ACHN (cell line): ENCODE results near the gene EVA1B.

ENCODE experiments used
- DNase-seq: peaks from one replicate; pipeline ENCODE4 v3.0.0-alpha.2; 2015
- in situ Hi-C: cut with HindIII; loops from 2 replicates; pipeline ENCODE4 v1.10.0; 2017; ENCODE audit warnings: low sequenced_read_pairs, low pct_ligation_motif_present, low pct_unique_long_range_greater_than_20kb

Gene EVA1B, protein sequence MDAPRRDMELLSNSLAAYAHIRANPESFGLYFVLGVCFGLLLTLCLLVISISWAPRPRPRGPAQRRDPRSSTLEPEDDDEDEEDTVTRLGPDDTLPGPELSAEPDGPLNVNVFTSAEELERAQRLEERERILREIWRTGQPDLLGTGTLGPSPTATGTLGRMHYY

DNA sequence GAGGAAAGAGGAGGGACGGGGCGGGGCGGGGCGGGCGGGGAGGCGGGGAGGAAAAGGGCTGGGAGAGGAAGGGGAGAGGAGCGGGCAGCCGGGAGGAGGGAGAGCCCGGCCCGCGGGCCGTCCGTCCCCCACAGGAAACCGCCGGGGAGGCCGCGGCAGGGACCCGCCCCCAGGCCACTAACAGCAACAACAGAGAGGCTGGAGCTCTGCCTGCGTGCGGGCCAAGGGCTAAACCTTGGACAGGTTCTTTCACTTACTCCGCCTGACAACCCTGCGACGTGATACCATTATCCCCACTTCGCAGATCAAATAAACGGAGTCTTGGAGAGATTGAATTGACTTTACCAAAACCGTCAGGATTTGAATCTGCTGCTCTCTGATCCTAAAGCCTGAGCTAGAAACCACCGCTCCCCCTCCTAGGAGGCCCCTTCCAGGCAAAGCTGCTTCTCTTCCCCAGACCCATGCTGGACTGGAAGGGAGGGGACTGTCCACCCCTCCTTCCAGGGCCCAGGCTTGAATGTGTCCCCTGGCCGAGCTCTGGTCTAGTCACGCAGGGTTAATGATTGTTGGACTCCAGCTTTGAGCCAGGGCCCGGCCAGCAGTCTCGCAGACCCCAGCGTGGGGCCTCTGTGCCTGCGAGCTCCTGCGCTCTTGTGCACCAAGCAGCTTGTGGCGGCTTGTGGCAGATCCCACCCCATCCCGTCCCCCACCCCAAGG lies at the start of gene EVA1B:
TSS of gene EVA1B (minus strand) at position 10 of the 717 bp plus-strand sequence. CDS start 608 bp downstream, outside the sequence.
- peak; percentile 74 for DNase-seq
- in situ Hi-C loops, result no loop called here

DNA sequence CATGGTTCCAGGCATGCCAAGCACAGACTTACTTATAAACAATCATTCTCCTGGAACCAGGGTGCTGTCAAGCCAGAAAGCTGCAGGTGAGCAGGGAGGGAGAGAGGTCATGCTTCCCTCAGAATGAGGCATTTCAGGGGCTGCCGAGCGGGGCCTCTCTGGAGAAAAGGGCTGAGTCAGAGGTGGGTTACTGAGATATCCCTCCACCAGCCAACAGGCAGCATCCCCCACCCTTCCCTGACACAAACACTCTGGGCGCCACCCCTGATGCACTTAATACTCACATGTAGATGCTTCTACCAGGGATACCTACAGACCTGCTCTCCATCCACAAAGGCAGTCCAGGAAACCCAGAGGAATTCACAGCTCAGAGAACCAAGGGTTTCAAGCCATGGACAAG lies 49.2 kb upstream of the EVA1B start:
- in situ Hi-C loops, result no loop called here
- DNase-seq, result no peak

DNA sequence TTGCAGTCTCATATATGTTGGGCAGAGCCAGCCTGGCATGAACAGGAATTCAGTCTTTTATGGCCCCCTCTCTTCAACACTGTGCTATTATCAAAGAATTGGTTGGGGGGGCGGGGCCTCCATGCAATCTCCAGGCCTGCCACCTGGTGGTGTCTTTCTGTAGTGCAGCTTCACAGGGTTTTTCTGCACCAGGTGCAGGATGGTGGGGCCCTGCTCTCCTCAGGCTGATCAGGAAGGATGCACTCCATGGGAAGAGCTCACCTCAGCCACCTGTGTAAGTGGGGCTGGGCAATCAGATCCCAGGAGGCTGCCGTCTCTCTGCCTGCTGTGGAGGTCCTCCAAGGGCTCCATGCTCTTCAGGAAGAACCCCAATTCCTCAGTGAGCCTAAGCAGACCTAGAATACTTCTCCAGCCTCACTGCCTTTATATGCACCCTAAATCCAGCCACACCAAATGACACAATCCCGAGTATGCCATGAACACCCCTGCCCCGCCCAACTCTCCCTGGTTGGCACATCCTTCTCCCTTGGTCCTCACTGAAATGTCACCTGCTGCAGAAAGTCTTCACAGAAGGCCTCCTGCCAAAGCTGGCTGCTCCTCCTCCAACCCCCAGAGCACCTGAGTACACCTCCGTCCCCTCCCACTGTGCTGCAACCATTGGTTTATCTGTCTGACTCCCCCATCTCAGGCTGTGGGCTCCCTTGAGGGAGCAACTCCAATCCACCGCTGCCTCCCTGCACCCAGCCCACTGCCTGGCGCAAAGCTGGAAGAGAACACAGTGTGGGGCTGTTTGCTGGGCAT lies 45.8 kb upstream of the EVA1B start:
- in situ Hi-C loops, result no loop called here
- DNase-seq, result peak; percentile 66

DNA sequence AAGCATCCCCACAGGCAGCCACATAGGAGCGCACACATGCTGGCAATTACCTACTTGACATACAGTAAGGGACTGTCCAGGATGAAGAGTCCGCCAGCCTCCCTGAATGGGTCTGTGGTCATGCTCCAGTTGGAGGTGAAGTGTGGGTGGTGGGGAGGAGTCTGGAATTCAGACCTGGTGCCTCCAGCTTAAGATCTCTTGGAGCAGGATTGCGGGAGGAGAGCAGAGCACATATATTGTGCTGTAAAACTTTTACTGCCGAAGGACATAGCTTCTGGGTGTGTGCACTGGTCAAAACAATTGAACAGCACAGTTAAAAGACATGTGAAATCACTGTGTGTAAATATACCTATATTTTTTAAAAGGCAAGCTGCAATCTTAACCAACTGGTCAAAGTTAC lies 44.4 kb upstream of the EVA1B start:
- in situ Hi-C loops, result no loop called here
- DNase-seq, result no peak

DNA sequence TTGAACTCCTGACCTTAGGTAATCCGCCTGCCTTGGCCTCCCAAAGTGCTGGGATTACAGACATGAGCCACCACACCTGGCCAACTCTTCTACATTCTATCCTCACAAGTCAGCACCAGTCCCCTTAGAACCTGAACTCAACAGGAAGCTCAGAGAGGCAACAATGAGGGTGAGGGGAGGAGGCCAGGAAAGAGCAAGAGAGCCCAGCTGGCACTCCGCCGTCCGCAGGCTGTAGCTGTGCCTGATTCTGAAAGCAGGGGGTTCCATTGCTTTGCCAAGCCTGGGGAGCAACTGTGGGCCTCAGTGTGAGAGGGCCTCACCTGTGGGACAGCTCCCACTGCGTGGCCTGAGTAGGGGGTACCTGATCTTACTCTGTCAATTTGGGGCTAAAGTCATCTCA lies 43.6 kb upstream of the EVA1B start:
- in situ Hi-C loops, result no loop called here
- DNase-seq, result no peak

DNA sequence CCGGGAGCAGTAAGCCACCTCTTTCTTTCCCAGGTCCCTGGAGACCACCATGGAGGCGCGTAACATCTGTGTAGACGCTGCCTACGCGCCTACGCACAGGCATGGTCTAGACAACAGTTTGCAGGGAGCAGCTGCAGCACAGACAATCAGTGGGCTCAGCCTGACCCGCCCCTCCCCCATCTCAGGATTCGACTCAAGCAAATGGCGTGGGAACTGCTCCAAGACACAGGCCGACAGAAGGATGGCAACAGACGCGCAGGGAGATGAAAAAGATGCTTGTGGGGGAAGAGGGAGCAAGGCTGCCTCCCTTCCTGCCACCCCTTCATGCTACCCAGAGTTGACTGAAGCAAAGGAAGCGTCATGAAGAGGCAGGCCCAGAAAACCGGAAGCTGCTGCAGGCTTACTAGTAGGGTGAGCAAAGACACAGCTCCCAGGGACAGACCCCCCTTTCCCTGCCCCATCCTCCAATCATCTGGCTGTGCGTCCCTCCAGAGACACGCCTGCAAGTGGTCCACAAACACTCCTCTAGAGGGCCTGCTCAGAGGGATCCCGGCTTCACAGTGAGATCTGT lies 42.7 kb upstream of the EVA1B start:
- in situ Hi-C loops, result no loop called here
- no peak for DNase-seq

DNA sequence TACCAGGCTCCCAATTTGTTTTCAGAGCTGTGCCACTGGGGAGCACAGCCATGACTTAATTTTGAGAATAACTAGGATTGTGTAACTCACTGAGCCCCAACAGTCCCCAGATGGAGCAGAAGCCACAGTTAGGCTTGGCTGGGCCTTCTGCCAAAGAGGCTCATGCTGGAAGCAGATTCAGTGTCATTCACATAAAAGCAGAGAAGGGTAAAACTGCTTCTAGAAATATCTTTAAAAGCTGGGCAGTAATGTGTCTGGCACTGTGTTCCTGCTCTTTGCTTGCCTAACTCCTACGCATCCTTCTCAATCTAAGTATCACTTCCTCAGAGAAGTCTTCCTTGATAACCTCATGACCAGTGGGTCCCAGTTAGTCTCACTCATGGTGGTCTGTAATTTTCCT lies 41.9 kb upstream of the EVA1B start:
- in situ Hi-C loops, result no loop called here
- DNase-seq, result no peak

DNA sequence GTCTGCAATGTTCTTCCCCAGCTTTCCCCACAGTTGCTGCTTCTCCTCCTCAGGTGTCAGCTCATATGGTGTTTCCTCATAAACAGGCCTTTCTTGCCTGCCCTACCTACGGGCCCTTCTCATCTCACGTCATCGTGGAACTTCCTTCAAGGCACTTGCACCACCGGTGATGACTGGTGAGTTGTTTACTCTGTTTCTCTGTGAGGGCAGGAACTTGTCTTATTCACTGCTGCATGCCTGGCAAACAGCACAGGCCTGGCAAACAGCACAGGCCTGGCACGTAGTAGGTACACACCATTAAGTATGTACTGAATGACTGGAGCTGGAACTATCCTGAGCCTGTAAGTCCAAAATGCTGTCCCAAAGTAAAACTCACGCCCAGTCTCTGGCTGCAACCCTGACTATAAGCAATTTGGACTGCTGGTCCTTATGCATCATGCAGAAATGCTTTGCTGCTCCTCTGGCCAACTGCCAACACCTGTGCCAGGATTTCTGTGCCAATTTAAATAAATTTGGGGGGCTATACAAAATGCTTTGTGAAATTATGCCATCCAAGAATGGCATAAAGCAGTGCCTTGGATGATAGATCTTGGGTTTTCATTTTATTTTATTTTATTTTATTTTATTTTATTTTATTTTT lies 36.6 kb upstream of the EVA1B start:
- in situ Hi-C loops, result no loop called here
- DNase-seq, result peak; percentile 18

DNA sequence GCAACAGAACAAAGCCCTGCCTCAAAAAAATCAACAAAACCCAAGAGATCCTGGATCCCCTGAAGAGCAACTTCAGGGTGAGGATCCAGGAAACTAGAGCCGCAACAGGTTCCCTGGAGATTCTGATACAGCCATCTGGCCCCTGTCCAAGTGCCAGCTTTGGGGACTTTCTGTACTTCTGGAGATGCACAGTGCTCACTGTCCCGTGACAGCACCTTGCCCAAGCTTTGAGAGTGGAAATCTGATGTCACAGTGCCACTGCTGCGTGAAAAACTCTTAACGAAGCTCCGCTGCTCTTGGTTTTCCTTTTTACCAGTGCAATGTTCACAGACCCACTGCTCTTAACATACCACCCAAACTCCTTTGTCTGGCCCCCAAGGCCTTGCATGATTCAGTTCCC lies 35.9 kb upstream of the EVA1B start:
- DNase-seq, result no peak
- in situ Hi-C loops, result no loop called here

DNA sequence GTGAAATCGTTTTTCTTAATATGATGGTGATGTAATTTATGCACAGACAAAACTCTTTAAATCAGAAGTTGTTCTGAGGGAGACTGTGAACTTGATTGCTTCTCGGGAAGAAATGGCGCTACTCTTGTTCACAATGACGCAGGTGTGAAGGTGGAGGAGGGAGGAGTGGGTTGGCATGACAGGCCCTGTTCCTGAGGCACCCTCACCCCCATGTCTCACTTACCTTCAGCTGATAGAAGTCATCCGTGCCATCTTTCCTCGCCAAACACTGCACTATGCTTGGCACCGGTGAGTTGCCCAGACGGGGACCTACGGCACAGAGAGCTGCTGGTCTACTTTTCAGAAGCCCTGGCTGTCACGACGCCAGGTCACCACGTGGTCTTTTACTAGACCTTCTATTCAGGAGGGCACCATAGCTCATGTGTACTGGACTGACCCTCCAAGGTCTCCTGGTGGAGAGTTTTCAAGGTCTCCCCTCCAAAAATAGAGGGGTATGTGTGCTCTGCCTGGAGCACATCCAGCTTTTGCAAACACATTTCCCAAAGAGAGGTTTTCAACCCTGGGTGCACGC lies 35.2 kb upstream of the EVA1B start:
- DNase-seq, result no peak
- in situ Hi-C loops, result no loop called here

DNA sequence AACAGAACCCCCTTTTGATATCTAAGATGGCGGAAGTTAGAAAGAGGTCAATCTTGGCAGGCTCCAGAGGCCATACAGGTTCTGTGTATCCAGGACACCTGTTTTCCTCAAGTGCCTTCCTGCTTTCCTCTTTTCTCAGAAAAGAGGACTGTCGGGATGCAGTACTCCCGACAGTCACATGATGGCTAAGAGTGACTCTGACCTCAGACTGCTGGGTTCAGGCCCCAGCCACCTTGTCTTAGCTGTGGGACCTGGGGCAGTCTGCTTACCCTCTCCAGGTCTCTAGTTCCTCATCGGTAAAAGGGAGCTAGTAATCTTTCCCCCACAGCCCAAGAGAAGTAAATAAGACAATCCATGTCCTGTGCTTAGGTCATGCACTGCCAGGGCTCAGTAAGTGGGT lies 32.4 kb upstream of the EVA1B start:
- in situ Hi-C loops, result no loop called here
- DNase-seq, result no peak

DNA sequence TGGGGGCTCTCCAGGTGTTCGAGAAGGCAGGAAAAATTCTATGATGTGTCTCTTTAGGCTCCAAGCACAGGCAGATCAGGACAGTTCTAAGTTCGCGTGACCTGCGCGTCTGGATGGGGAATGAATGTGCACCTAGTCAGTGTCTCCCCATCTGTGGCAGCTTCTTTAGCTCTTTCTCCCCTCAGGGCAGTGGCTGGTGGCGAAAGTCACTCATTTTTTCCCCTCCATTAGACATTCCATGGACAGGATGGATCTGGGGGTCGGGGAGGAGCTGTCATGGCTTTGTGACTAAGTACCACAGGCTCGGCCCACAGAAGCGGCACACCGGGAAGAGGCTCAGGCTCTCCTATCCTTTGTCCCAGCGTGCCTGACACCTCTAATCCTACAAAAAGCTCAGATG lies 31.0 kb upstream of the EVA1B start:
- in situ Hi-C loops, result no loop called here
- no peak for DNase-seq

DNA sequence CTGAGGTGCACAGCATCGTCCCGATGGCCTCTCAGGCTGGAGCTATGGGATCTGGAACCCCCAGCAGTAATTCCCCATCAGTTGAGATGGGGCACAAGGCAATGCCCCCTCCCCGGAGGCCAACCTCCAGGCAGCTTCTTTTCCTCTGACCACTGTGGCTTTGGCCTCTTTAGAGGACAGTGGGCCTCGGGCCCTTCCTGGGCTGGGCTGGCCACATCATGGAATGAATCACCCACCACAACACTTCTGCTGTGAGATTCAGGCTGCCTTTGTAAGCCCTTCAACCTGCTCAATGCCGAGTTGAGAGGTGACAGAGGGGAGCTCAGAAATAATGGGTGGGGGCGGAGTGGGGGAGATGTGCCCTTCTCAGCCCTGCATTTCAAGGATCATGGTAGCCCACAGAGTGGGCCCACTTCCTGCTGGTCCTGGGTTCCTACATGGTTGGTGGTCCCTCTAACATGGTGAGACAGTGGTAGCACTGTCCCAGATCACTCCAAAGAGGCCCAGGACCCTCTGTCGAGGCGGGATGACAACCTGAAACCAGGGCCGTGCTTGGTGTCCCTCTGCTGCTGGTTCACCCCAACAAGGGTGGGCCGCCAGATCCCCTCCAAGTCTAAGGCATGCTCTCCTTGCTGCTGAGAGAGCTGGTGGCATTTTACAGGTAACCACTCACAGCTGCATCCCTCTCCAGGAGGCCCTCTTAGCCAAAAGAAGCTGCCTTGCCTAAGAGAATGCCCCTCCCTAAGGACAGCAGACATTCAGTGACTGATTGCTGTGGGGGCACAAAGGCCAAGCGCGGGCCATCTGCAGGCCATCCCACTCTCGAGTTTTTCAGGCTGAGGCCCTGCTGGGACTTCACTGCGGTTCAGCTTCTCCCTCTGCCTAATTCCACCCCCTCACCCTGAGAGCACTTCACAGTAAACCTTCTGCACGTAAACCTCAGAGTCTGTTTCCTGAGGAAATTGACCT lies 29.7 kb upstream of the EVA1B start:
- peak; percentile 56 for DNase-seq
- in situ Hi-C loops, result no loop called here

DNA sequence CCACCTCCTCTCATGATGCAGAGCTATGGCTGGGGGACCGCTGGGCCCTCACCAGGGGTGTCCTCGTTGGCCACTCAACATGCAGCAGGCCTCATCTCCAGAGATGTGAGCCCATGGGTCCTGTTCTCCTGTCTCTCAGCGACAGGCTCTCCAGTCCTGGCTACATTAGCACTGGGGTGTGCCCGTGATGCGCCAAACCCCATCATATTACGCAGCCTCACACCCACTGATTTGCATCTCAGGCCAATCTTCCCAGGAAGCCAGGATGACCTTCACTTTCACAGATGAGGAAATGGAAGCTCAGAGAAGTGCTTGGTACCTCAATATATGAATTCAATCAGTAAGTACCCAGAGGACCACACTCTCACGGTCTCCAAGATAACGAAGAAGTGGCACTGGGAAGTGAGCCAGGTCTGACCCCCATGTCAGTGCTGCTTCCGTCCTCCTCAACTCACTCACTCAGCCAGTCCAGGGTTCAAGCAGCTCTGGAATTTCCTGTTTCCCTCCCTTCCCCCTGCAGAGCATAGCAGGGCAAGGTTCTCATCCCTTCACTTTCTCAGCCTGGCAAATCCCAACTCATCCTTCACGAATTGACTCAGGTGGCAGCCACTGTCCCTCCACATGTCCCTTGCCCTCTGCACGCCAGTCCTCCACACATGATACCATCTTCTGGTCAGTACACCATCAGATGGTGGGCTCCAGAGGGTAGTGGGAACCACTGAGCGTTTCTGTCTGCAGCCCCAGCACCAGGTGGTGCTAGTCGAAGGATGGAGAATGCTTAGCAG lies 28.9 kb upstream of the EVA1B start:
- in situ Hi-C loops, result no loop called here
- DNase-seq, result peak; percentile 23

DNA sequence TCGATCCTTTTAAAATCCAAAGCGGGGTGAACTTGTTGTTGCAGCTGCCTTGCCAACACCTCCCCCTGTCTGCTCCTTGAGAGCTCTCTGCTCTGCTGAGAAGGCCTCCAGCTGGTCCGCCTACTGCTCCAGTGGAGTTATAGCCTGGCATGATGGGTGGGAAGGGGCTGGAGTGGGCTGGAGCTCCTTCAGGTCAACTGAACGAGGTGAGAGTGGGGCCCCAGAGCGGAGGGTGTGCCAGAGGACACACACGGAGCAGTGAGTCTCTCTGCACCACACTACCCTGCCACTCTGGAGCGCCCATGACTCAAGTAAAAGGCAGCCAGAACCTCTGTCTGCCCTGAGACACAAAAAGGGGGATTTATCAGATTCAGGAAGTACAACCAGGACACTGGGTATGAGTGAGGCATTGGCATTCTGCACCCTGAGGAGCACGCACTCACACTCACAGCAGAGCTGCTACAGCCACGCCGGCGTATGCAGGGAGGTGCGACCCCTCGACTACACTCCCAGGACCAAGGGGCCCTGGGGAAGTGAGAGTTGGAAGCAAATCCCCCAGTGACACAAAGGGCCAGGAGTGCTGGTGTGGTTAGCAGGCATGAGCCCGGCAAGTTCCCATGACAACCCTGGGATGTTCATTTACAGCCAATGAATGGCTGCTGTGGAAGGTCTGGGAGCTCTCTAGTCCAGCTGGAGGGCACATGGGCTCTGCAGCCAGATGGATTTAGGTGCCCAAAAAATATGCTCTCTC lies 28.0 kb upstream of the EVA1B start:
- DNase-seq, result peak; percentile 90
- in situ Hi-C loops, result no loop called here

DNA sequence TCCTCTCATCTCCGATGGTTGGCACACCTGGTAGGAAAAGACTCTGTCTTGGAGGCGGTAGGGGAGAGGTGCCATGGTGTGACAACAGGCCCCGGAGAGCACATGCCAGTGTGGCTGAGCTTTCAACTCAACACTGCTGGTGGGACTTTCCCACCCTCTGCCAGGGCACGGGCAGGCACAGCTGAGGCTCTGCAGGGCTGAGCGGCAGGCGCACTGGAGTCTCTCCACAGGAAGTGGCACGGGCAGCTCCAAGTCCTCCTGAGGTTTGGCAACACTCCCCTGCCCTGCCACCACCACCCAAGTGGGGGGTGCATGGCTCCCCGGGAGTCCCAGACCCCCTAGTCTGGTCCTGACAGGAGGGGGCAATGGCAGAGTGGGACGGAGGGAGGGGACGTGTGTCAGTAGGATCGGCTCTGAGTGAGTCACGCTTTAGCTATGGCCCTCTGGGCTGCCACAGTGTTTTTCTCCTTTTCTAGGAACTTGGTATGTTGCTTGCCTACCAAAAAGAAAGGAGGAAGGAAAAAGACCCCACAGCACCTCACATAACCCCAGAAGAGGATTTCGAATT lies 27.3 kb upstream of the EVA1B start:
- in situ Hi-C loops, result no loop called here
- DNase-seq, result peak; percentile 87
